ENCODE measurements around the gene SGCA. TPM values are rescaled to one million over a fixed set of nuclear protein-coding genes. Genes with fewer than 3 reads are reported as not detected.

The SGCA gene
- total and polyA plus RNA-seq, 4 donors, result 0.31 to 1.3 (median 1.2) TPM; not detected in 1

- Histone ChIP-seq H3K36me3 (ENCODE audit: control insufficient read depth in 4 of 4, insufficient read depth in 3 of 4, low read depth in 1 of 4, low read length in 3 of 4) (peaks cover 0 to 2% (median 0%) of the 10 kb centered on the region in 4 donors), H3K4me1 (ENCODE audit: control insufficient read depth in 4 of 4, insufficient read depth in 4 of 4, low read length in 3 of 4) (no peaks in the 10 kb centered on the region), H3K9ac (ENCODE audit: low read depth in 1 of 2, low read length in 2 of 2) (no peak overlapping the region), H3K27me3 (ENCODE audit: control insufficient read depth in 4 of 4, insufficient read depth in 4 of 4, low read length in 3 of 4) (no peaks in the 10 kb centered on the region), H3K27ac (ENCODE audit: low read depth in 1 of 2, low read length in 2 of 2) (no peak overlapping the region), H3K4me3 (ENCODE audit: low read depth in 1 of 3, low read length in 3 of 3) (no peak overlapping the region), H3K9me3 (ENCODE audit: control insufficient read depth in 4 of 4, low read length in 3 of 4) (no peaks in the 10 kb centered on the region)
- DNase-seq (ENCODE audit: low spot score), result no peak
- WGBS, result 86% methylated on average over 4 of the region's 4 CpGs
- TF ChIP-seq, protein P1, sequence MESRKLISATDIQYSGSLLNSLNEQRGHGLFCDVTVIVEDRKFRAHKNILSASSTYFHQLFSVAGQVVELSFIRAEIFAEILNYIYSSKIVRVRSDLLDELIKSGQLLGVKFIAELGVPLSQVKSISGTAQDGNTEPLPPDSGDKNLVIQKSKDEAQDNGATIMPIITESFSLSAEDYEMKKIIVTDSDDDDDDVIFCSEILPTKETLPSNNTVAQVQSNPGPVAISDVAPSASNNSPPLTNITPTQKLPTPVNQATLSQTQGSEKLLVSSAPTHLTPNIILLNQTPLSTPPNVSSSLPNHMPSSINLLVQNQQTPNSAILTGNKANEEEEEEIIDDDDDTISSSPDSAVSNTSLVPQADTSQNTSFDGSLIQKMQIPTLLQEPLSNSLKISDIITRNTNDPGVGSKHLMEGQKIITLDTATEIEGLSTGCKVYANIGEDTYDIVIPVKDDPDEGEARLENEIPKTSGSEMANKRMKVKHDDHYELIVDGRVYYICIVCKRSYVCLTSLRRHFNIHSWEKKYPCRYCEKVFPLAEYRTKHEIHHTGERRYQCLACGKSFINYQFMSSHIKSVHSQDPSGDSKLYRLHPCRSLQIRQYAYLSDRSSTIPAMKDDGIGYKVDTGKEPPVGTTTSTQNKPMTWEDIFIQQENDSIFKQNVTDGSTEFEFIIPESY (IDR thresholded peaks at IDR 0.05), result no peak
- TF ChIP-seq ATF3 (IDR thresholded peaks at IDR 0.05) (no peak), JUND (IDR thresholded peaks at IDR 0.05) (no peak), FOXA2 (IDR thresholded peaks at IDR 0.05) (no peak), YY1 (IDR thresholded peaks at IDR 0.05) (no peak), HNF4A (conservative IDR thresholded peaks at IDR 0.05) (no peak), NR2F2 (IDR thresholded peaks at IDR 0.05) (no peak), TAF1 (conservative IDR thresholded peaks at IDR 0.05) (no peak), RXRA (IDR thresholded peaks at IDR 0.05) (no peak), EGR1 (IDR thresholded peaks at IDR 0.05; ENCODE audit: low read depth in 2 of 2) (no peak), CTCF (IDR thresholded peaks at IDR 0.05; ENCODE audit: low read depth, low read length, missing input control) (no peak), HNF4G (IDR thresholded peaks at IDR 0.05) (no peak), REST (IDR thresholded peaks at IDR 0.05) (no peak), SP1 (IDR thresholded peaks at IDR 0.05) (no peak), FOXA1 (IDR thresholded peaks at IDR 0.05) (no peak), MAX (IDR thresholded peaks at IDR 0.05) (no peak), GABPA (IDR thresholded peaks at IDR 0.05 in 1 of 2, conservative IDR thresholded peaks at IDR 0.05 in 1 of 2) (no peak), RAD21 (IDR thresholded peaks at IDR 0.05) (no peak)
These were observed 26.4 kb downstream of the SGCA start for GRCh38 chr17:50192144-50192617.

Data from liver (tissue), 9 donors.